ENCODE data around the gene PAIP2.

GRCh38 chr5:139343476-139343875 lies 1.8 kb downstream of the PAIP2 start:
- TF ChIP-seq CTCF (conservative IDR thresholded peaks at IDR 0.05; ENCODE audit: low read length): no peak
- TF ChIP-seq EZH2phosphoT487 (IDR thresholded peaks at IDR 0.05; ENCODE audit: borderline replicate concordance): no peak

All from Loucy (cell line).